SKM-1 (cell line): ENCODE results near the gene NANS.

ENCODE experiments used
- DNase-seq: peaks from one replicate; lab custom pipeline; 2025; ENCODE audit not compliant: unreplicated experiment; lab: John Stamatoyannopoulos, UW

NANS gene

GRCh38 chr9:98038958-98039357 lies 17.6 kb upstream of the NANS start:
- no peak for DNase-seq

DNA sequence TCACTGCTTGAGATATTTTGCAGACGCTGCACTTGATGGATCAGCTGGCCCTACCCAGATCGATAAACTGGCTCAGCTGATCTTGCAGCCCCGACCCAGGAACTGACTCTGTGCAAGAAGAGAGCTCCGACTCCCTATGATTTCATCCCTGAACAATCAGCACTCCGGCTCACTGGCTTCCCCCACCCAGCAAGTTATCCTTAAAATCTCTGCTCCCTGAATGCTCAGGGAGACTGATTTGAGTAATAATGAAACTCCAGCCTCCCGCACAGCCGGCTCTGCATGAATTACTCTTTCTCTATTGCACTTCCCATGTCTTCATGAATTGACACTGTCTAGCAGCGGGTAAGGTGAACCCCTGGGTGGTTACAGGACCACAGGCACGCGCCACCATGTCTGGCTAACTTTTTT lies 16.9 kb upstream of the NANS start:
- DNase-seq = no peak

DNA sequence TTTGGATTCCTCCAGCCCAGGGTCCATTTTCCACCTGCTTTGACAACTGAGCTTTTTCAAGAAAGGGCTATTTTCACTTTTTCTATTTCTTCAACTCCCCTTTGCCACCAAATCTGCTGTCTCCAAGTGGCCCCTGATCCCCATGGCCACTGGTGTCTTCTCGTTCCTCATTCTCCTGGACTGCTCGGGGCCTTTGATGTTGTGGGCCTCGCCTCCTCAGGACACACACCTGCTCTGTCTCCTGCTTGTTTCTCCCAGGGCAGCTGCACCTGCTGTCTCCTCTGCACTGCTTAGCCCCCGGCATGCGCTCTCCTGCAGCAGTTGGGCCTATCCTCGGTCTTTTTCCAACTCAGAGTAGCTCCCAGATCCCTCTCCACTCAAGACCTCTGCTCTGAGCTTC lies 16.3 kb upstream of the NANS start:
- no peak for DNase-seq

DNA sequence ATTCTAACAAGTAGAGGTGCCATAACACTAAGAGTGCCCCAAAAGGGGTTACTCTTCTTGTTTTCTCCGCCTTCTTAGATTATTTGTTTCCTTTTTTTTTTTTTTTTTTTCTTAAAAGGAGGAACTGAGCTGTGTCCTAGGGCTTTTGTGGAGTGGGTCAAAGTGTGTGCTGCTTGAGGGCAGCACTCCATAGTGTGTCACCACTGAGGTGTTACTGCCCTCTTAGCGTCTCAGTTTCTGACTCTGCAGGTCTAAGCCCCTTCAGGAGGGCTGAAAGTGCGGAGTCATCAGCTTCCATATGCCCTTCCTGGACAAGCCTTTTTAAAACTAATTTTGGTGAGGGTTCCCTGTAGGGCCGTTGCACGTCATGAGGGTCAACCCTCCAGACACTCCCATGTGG lies 12.6 kb upstream of the NANS start:
- DNase-seq = no peak

GRCh38 chr9:98045234-98046179 lies 11.0 kb upstream of the NANS start:
- peak; percentile 60 for DNase-seq

DNA sequence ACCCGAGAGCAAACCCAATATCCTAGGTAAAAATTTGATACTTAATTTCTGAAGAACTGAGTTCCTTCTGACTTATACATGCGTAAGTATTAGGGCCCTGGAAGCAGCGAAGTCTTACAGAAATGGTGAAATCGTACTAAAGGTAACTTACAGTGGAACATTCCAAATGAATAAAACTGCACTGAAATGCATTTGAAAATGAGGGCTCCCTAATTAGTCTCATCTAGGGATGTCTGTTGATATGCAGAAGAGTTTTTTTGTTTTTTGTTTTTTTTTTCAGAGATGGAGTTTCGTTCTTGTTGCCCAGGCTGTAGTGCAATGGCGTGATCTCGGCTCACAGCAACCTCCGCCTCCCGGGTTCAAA lies 10.4 kb upstream of the NANS start:
- no peak for DNase-seq

GRCh38 chr9:98047002-98047401 lies 9.5 kb upstream of the NANS start:
- DNase-seq = no peak

DNA sequence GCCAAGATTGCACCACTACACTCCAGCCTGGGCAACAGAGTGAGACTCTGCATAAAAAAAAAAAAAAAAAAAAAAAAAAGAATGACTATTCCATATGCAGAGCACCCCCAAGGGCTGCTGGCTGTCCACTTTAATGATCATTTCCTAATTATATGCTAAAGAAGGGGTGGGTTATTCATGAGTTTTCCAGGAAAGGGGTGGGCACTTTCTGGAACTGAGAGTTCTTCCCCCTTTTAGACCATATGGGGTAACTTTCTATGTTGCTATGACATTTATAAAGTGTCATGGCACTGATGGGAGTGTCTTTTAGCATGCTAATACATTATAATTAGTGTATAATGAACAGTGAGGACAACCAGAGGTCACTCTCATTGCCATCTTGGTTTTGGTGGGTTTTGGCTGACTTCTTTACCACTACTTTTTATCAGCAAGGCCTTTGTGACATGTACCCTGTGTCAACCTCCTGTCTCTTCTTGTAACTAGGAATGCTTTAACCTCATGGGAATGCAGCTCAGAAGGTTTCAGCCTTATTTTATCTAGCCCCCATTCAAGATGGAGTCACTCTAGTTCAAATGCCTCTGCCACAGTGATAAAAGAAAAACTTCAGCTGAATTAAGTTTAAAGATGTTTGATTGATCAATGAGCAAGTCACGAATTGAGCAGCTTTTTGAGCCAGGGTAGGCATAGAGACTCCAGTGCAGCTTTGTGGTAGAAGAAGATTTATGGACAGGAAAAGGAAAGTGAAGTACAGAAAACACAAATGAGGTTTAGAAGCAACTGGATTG lies 7.1 kb upstream of the NANS start:
- DNase-seq = no peak

- DNase-seq = no peak
These were observed 6.2 kb upstream of the NANS start for GRCh38 chr9:98050351-98050750.

GRCh38 chr9:98054376-98054951 lies 2.1 kb upstream of the NANS start:
- DNase-seq = no peak

DNA sequence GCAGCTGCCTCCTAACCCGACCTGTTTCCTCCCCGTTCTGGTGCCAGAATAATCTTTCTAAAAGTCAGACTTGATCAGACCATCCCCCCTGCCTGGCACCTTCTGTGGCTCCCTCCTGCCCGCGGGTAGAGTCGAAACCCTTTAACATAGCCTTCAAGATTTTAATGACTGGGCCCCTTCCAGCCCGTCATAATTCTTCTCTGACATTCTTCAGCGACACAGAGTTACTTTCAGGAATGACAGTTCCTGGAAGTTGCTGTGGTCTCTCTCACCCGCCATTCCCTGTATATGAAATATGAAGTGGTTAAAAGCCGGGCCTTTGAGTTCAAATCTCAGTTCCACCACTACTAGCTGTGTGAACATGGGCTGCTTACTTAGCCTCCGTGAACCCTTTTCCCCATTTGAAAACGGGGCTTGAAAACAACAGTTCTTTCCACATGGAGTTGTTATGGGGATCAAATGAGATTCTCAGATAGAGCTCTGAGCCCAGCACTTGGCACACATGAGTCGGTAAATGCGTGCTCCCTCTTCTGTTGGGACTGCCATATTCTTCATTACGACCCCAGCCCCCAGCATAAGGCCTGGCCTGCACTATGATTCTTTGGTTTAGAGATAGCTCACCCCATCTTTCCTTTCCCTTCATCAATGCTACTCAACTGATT lies 737 bp downstream of the NANS start:
- no peak for DNase-seq

DNA sequence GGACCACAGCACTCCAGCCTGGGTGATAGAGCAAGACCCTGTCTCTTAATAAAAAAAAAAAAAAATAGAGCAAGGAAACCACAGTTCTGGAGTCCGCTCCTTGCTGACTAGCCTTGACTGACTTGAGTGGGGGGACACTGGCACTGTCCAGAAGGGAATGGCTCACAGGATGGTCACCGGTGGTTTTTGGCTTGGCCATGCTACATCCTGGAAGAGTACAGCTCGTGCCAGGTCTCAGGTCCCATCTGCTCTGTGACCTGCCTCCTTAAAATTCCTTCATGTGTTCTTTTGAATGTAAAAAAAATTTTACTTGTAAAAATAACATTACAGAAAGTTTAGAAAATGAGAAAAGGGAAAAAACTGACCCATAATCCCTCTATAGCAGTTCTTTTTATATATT lies 5.6 kb downstream of the NANS start:
- no peak for DNase-seq

DNA sequence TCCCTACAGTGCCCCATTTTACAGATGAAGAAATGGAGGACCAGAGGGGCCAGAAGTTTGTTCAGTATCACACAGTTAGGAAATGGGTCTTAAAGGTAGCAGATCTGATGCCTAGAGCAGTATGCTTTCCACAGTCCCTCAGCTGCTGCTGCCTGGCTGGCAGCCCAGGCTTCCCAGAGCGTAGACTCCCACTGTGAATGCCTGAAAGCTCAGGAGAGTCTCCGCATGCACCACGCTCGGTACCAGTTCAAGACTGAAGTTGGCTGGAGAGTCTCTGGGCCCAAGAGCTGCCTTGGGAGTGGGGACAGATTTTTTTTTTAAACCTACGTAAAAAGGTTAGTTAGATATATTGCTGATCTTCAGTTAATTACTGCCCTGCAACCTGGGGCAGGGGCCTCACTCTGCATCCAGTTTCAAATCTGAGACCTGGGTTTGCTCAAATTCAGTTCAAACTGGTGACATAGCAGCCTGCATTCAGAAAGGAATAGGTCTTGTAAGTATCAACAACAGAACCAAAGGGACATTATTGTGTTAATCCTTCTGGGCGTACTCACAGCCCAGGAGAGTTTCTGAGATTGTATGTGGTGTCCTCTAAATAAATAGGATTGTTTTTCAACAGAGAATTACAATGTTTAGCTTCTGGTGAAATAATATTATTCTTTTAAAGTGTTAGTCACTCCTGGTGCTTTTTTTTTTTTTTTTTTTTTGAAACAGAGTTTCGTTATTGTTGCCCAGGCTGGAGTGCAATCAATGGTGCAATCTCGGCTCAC lies 8.3 kb downstream of the NANS start:
- DNase-seq = no peak

- no peak for DNase-seq
These were observed 9.7 kb downstream of the NANS start for GRCh38 chr9:98066235-98066634.

- DNase-seq = no peak
These were observed 10.7 kb downstream of the NANS start for GRCh38 chr9:98067184-98067583.

- no peak for DNase-seq
These were observed 13.0 kb downstream of the NANS start for GRCh38 chr9:98069551-98069950.

DNA sequence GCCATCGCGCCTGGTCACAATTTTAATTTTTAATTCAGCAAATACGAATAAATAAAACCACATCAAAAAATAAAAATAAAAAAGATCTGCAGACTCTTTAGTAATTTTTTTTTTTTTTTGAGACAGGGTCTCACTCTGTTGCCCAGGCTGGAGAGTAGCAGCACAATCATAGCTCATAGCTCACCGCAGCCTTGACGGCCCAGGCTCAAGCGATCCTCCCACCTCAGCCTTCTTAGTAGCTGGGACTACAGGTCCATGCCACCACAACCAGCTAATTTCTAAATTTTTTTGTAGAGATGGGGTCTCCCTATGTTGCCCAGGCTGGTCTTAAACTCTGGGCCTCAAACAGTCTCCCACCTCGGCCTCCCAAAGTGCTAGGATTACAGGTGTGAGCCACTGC lies 14.2 kb downstream of the NANS start:
- no peak for DNase-seq

DNA sequence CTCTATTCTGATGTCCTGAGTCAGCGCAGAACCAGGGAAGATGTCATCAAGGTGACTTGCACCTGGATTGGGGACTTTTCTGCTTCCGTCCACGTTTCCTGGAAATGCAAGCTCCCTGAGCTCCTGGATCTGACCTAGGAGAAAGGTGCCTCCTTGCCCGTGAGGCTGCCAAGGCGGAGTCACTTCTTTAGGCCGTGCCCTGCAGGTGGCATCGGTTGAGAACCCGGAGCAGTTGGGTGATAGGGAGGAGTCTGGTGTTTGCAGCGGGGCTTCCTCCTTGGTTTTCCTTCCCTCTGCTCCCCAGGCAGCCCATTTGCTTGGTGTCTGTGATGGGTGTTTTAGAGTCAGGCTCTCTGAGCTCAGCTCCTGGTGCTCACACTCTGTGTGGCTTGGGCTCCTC lies 15.2 kb downstream of the NANS start:
- no peak for DNase-seq

DNA sequence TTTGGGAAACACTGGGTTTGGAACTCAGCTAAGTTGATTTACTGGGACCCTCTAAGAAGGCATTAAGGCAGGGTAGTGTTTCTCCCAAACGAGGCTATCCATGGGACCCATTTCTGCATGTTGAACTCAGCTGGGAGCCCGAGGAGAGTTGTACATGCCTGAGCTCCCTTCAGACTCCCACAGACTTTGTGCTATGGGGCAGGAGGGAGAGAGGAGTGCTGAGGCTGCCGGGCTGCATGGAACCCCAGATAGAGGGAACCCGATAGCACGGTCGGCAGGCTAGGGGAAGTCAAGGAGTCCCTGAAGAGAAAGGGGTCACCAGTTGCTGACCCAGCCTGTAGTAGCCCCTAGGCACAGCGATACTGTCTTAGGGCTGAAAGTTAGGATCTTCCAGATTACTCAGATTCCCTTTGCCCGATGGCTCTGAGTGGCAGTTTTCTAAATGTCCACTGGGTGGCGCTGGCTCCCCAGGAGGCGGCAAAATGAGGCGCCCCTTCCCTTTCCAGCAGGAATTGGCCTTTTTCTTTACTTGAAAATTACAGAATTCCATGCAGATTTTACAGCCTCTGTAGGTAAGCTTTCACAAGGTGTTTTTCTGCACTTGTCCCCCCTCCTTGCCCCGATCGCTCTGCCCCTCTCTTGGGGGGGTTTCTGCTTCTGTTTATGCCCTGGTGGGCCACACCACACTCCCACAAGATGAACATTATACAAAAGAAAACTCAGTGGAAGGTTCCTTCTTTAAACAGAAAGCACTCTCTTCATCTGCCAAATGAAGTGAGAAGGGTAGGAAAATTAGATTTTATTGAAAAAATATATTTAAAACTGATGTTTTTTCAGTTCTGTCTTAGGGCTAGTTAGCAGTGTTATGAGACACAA lies 17.8 kb downstream of the NANS start:
- no peak for DNase-seq

DNA sequence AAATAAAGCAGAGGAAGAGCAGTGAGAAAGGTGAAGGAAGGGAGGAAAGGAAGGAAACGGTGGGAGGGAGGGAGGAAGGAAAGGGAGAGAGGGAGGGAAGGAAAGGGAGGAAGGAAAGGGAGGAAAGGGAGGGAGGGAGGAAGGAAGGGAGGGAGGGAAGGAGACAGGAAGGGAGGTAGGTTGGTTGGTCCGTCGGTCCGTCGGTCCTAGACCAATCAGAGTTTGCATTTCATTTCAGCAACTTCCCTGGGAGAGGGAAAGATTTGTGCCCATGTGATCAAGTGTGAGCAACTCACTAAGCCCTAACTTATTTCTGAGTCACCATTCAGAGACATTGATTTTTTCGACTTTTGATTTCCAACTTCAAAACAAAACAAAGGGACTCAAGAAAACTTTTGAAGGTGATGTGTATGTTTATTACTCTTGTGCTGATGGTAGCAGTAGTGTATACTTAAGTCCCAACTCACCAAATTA lies 18.8 kb downstream of the NANS start:
- DNase-seq = no peak
